Fibroblast of mammary gland (primary cell): Measurements from ENCODE around the gene PTGIS.

Experiments used
- DNase-seq: peaks from one replicate; pipeline ENCODE4 v3.0.0-alpha.2; 2010; ENCODE audit warnings: low read depth
- H3K4me3 ChIP-seq: 2 replicates; pipeline ENCODE4 v1.5.1; 2011; ENCODE audit warnings: low read depth, mild to moderate bottlenecking, low read length, moderate library complexity; ENCODE audit not compliant: control insufficient read depth
- TF ChIP-seq, protein P1 (sequence below): conservative IDR thresholded peaks from 2 replicates; pipeline ENCODE4 v1.5.1; 2011; ENCODE audit warnings: low read depth, low read length, inconsistent platforms; ENCODE audit not compliant: control insufficient read depth, insufficient read depth

Gene PTGIS

DNA sequence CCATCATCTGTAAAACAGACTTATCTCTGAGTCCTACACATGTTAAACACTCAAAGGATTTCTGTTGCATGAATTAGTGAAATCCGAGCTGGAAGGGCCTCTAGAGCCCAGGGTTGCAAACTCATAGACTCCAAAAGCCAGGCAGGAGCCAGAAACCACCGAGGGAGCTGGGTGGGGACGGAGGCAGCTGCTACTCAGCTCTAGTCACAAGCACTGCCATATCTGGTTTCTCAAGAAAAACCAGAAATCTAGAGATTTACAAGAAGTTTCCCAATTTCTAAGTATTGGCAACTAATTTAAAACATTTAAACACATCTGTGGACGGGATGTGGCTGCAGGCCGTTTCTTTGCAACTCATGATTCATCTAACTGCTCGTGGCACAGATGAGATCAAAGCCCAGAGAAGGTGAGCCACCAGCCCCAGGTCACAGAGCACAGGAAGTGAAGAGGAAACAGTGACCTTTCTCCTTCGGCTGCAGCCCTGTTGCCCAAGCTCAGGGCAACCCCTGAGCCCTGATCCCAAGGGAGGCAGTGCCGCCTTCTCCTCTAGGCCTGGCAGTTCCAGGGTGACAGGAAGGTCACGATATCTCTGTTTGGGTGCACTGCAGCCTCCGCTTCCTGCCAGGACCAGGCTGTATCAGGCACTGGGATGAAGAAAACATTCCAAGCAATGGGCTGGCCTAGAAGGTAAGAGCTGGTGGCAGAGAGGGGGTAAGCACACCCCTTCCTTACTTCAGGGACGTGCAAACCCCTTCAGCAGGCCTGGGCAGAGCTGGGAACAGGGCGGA, 26.4 kb upstream of the PTGIS start:
- H3K4me3 ChIP-seq, result no peak overlapping the region
- TF ChIP-seq, protein P1, sequence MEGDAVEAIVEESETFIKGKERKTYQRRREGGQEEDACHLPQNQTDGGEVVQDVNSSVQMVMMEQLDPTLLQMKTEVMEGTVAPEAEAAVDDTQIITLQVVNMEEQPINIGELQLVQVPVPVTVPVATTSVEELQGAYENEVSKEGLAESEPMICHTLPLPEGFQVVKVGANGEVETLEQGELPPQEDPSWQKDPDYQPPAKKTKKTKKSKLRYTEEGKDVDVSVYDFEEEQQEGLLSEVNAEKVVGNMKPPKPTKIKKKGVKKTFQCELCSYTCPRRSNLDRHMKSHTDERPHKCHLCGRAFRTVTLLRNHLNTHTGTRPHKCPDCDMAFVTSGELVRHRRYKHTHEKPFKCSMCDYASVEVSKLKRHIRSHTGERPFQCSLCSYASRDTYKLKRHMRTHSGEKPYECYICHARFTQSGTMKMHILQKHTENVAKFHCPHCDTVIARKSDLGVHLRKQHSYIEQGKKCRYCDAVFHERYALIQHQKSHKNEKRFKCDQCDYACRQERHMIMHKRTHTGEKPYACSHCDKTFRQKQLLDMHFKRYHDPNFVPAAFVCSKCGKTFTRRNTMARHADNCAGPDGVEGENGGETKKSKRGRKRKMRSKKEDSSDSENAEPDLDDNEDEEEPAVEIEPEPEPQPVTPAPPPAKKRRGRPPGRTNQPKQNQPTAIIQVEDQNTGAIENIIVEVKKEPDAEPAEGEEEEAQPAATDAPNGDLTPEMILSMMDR, result no peak
- DNase-seq, result peak; percentile 93

DNA sequence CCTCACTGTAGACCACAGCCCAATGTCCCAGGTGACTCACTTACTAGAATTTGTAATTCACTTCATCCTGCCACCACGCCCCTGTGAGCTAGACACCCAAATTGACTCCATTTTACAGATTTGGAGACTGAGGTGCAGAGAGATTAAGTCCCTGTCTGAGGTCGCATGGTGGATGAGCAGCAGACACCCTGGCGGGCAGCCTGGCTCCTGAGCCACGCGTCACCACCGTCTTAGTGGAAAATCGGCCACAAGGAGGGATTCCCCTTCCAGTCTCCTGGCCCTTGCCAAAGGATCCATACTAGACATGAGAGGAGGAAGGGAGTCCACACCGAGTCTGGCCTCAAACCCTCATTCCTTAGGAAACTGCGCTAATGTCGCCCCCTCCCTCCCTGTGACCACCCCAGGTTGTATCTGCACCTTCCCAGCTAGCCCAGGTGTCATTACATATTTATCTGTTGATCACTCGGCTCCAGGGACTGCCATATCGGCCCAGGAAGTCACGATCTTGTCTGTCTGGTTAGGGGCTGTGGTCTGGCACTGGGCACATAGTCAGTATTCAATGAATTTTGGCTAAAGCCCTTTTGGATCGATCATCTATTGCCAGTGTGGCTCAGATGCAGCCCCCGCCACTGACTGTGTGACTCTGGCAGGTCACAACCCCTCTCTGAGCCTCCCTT, 25.7 kb upstream of the PTGIS start:
- TF ChIP-seq, protein P1, result no peak
- H3K4me3 ChIP-seq, result no peak overlapping the region
- DNase-seq, result no peak

DNA sequence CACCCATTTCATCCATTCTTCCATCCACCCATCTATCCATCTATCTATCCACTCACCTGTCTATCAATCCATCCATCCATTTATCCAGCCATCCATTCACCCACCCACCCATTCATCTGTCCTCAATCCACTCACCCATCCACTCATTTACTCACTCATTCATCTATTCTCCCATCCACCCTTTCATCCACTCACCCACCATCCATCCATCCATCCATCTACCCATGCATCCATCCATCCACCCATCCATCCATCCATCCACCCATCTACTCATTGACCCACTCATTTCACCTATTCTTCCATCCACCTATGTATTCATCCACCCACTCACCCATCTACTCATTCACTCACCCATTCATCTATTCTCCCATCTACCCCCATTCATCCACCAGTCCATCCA, 24.2 kb upstream of the PTGIS start:
- H3K4me3 ChIP-seq, result no peak overlapping the region
- DNase-seq, result no peak
- TF ChIP-seq, protein P1, result no peak

DNA sequence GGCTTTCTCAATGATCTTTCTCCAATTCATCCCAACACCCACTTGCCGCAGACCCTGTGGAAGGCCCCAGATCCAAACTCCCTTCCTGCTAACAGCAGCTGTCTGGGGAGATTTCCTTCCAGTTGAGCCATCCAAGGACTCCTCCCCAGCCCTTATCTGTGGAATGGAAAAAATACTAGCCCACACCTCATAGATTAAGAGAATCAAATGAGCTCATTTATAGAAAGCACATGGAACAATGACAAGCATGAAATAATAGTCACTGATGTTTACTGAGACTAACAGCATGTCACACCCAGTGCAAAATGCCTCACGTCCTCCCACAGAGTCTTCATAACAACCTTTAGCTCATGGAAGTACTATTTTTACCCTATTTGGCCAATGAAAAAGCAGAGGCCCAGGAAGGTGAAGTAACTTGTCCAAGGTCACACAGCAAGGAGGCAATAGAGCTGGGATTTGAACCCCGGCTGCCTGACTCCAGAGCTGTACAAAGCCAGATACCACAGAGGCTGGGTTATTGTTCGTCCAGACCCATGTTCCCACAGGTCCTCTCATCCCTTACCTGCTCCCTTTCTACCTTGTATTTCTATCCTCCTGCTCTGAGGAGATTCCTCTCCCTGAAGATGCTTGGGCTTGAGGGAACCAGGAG, 23.4 kb upstream of the PTGIS start:
- TF ChIP-seq, protein P1, result no peak
- DNase-seq, result no peak
- no peak overlapping the region for H3K4me3 ChIP-seq

DNA sequence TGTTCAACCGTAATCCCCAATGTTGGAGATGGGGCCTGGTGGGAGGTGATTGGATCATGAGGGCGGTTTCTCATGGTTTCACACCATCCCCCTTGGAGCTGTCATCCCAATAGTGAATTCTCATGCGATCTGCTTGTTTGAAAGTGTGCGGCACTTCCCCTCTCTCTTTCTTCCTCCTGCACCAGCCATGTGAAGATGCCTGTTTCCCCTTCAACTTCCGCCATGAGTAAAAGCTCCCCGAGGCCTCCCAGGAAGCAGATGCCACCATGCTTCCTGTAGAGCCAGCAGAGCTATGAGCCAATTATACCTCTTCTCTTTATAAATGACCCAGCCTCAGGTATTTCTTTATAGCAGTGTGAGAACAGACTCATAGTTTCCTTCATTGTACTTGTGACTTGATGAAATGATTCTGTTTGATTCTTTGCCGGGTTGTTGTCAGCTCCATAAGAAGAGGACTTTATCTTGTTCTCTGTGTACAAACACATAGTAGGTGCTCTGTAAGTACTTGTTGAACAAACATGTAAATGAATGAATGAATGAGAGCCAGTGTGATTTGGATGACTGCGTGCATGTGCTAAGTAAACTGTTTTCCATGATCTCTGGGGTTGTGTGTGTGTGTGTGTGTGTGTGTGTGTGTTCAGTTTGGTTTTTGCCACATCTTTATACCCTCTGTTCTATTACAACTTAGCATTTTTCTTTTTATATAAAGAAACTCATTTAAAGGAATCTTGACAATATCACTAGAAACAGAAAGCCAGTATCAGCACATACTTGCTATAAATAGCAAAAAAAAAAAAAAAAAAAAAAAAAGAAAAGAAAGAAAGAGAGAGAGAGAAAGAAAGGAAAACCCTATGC, 22.5 kb upstream of the PTGIS start:
- no peak for DNase-seq
- TF ChIP-seq, protein P1, result no peak
- no peak overlapping the region for H3K4me3 ChIP-seq

DNA sequence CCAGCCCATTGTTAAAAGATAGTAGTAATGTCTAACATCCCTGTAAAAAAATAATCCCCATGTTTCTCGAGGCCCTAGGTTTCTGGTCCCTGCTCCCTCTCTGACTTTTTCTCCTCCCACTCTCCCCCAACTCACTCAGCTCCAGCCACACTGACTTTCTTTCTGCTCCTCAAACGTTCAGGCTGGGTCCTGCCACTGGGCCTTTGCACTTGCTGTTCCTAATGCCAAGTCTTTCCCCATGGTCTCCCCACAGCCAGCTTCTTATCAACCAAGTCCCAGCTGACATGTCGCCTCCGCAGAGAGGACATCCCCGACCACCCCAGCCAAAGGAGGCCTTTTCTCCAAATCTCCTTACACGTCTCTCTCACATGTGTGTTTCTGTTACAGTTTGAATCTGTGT, 21.8 kb upstream of the PTGIS start:
- DNase-seq, result no peak

More for the DNA sequence above, 21.8 kb upstream of the PTGIS start:
- no peak overlapping the region for H3K4me3 ChIP-seq
- TF ChIP-seq, protein P1, result no peak
